ENCODE measurements around the gene CPNE9.

Gene CPNE9

GRCh38 chr3:9675736-9676290, 27.8 kb upstream of the CPNE9 start:
- Histone ChIP-seq H3K27me3 (ENCODE audit: control insufficient read depth, insufficient read depth, low read length) (no peaks in the 10 kb centered on the region), H3K9me3 (ENCODE audit: control insufficient read depth, insufficient read depth, low read length) (no peaks in the 10 kb centered on the region), H3K4me3 (ENCODE audit: low read length) (no peak overlapping the region), H3K36me3 (ENCODE audit: control insufficient read depth, insufficient read depth, low read length) (peaks cover 15% of the 10 kb centered on the region; the same call in 1 of the 2 replicates), H3K4me1 (ENCODE audit: control insufficient read depth, insufficient read depth, low read length) (no peaks in the 10 kb centered on the region), H3K27ac (ENCODE audit: low read length) (no peak overlapping the region)
- no peak for DNase-seq (ENCODE audit: low read depth, low spot score)
- no CpG with 5 or more reads among the region's 5 CpGs for WGBS (ENCODE audit: insufficient coverage, insufficient read length)

GRCh38 chr3:9676785-9677184, 26.8 kb upstream of the CPNE9 start:
- Histone ChIP-seq H3K27me3 (ENCODE audit: control insufficient read depth, insufficient read depth, low read length) (no peaks in the 10 kb centered on the region), H3K9me3 (ENCODE audit: control insufficient read depth, insufficient read depth, low read length) (no peaks in the 10 kb centered on the region), H3K4me3 (ENCODE audit: low read length) (no peak overlapping the region), H3K4me1 (ENCODE audit: control insufficient read depth, insufficient read depth, low read length) (no peaks in the 10 kb centered on the region), H3K27ac (ENCODE audit: low read length) (no peak overlapping the region), H3K36me3 (ENCODE audit: control insufficient read depth, insufficient read depth, low read length) (peaks cover 16% of the 10 kb centered on the region; the same call in 1 of the 2 replicates)
- no CpG with 5 or more reads among the region's 6 CpGs for WGBS (ENCODE audit: insufficient coverage, insufficient read length)
- DNase-seq (ENCODE audit: low read depth, low spot score) = no peak

DNA sequence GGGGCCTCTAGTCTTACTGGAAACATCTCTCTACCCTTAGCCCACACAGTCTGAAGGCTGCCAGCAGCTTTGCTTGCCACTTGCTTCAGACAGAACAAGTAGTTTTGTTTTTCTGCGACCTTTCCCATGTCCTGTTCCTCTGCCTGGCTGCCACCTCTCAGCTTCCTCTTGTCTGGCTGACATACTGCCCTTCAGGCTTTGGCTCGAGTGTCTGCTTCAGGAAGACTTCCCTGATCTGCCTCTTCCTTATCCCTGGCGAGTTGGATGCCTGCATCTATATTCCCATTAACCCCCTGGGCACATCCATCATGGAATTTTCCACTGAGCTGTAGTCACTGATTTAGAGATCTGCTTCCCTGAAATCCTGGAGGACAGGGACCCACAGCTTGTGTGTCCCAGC, 25.1 kb upstream of the CPNE9 start:
- no peaks in the 10 kb centered on the region for H3K9me3 ChIP-seq (ENCODE audit: control insufficient read depth, insufficient read depth, low read length)
- WGBS (ENCODE audit: insufficient coverage, insufficient read length) = no CpG with 5 or more reads among the region's 3 CpGs
- H3K27me3 ChIP-seq (ENCODE audit: control insufficient read depth, insufficient read depth, low read length) = no peaks in the 10 kb centered on the region
- no peak overlapping the region for H3K27ac ChIP-seq (ENCODE audit: low read length)
- peaks cover 12% of the 10 kb centered on the region; the same call in 1 of the 2 replicates for H3K36me3 ChIP-seq (ENCODE audit: control insufficient read depth, insufficient read depth, low read length)
- no peaks in the 10 kb centered on the region for H3K4me1 ChIP-seq (ENCODE audit: control insufficient read depth, insufficient read depth, low read length)
- DNase-seq (ENCODE audit: low read depth, low spot score) = no peak
- no peak overlapping the region for H3K4me3 ChIP-seq (ENCODE audit: low read length)

GRCh38 chr3:9679476-9680080, 24.1 kb upstream of the CPNE9 start:
- no peaks in the 10 kb centered on the region for H3K4me1 ChIP-seq (ENCODE audit: control insufficient read depth, insufficient read depth, low read length)

DNA sequence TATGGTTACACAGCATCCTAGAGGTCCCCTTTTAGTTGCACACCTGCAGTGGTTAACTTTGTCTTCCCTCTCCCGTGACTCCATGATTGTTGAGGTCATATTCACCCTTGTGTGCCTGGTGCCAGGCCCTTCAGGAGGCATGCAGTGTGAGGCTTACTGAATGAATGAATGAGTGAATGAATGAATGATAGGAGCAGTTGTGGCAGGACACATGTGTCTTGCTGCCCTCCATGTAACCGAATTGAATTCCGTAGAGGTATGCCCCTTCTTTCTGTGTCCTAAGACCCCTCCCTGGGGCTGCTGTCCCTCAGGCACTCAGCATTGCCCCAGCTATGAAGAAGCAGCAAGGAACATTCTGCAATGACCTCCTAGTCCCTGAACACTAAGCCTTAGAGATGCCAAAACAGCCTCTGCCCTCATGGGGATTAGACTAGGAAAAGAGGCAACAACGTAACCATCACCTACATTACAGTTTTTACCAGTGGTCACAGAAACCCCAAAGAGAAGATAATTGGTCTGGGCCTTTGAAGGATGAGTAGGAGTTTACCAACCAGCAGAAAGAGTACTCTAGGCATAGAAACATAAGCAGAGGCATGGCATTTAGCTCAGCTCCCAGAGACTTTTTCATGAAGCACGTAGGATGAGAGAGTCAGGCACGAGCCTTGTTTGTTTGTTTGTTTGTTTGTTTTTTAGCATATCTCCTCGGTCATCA, 22.5 kb upstream of the CPNE9 start:
- Histone ChIP-seq H3K27me3 (ENCODE audit: control insufficient read depth, insufficient read depth, low read length) (no peaks in the 10 kb centered on the region), H3K9me3 (ENCODE audit: control insufficient read depth, insufficient read depth, low read length) (no peaks in the 10 kb centered on the region), H3K4me1 (ENCODE audit: control insufficient read depth, insufficient read depth, low read length) (no peaks in the 10 kb centered on the region), H3K27ac (ENCODE audit: low read length) (no peak overlapping the region), H3K4me3 (ENCODE audit: low read length) (no peak overlapping the region), H3K36me3 (ENCODE audit: control insufficient read depth, insufficient read depth, low read length) (peaks cover 33% of the 10 kb centered on the region)
- WGBS (ENCODE audit: insufficient coverage, insufficient read length) = no CpG with 5 or more reads among the region's 7 CpGs
- DNase-seq (ENCODE audit: low read depth, low spot score) = no peak

More at GRCh38 chr3:9679476-9680080, 24.1 kb upstream of the CPNE9 start:
- Histone ChIP-seq H3K4me3 (ENCODE audit: low read length) (no peak overlapping the region), H3K27me3 (ENCODE audit: control insufficient read depth, insufficient read depth, low read length) (no peaks in the 10 kb centered on the region), H3K9me3 (ENCODE audit: control insufficient read depth, insufficient read depth, low read length) (no peaks in the 10 kb centered on the region), H3K27ac (ENCODE audit: low read length) (no peak overlapping the region), H3K36me3 (ENCODE audit: control insufficient read depth, insufficient read depth, low read length) (peaks cover 17% of the 10 kb centered on the region)
- no CpG with 5 or more reads among the region's 6 CpGs for WGBS (ENCODE audit: insufficient coverage, insufficient read length)
- no peak for DNase-seq (ENCODE audit: low read depth, low spot score)

- H3K4me3 ChIP-seq (ENCODE audit: low read length) = no peak overlapping the region
- no peaks in the 10 kb centered on the region for H3K4me1 ChIP-seq (ENCODE audit: control insufficient read depth, insufficient read depth, low read length)
- peaks cover 34% of the 10 kb centered on the region for H3K36me3 ChIP-seq (ENCODE audit: control insufficient read depth, insufficient read depth, low read length)
- no peaks in the 10 kb centered on the region for H3K9me3 ChIP-seq (ENCODE audit: control insufficient read depth, insufficient read depth, low read length)
- WGBS (ENCODE audit: insufficient coverage, insufficient read length) = no CpG with 5 or more reads among the region's 6 CpGs
- no peaks in the 10 kb centered on the region for H3K27me3 ChIP-seq (ENCODE audit: control insufficient read depth, insufficient read depth, low read length)
- H3K27ac ChIP-seq (ENCODE audit: low read length) = no peak overlapping the region
- DNase-seq (ENCODE audit: low read depth, low spot score) = no peak
Observed at GRCh38 chr3:9681723-9682081, 21.9 kb upstream of the CPNE9 start.

DNA sequence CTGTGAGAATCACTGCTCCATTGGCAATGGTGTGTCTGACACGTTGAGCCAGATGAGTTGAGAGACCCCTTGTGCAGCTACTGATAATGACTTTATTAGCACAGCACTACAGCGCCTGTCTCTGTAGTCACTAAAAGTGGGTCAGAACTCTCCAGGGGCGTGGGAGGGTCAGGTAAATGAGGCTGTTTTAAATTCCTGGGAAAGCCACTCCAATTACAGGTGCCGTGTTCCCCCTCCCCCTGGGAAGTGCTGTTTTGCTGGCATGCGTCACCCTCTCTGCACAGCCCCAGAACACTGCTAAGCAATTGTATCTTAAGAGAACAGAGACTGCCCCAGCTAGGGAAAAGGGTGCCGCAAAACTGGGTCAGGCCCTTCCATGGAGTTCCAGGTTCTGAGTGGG, 21.5 kb upstream of the CPNE9 start:
- H3K36me3 ChIP-seq (ENCODE audit: control insufficient read depth, insufficient read depth, low read length) = peaks cover 34% of the 10 kb centered on the region
- no peak overlapping the region for H3K27ac ChIP-seq (ENCODE audit: low read length)
- H3K27me3 ChIP-seq (ENCODE audit: control insufficient read depth, insufficient read depth, low read length) = no peaks in the 10 kb centered on the region
- no peak for DNase-seq (ENCODE audit: low read depth, low spot score)
- no CpG with 5 or more reads among the region's 6 CpGs for WGBS (ENCODE audit: insufficient coverage, insufficient read length)
- H3K4me1 ChIP-seq (ENCODE audit: control insufficient read depth, insufficient read depth, low read length) = no peaks in the 10 kb centered on the region
- no peak overlapping the region for H3K4me3 ChIP-seq (ENCODE audit: low read length)
- H3K9me3 ChIP-seq (ENCODE audit: control insufficient read depth, insufficient read depth, low read length) = no peaks in the 10 kb centered on the region

DNA sequence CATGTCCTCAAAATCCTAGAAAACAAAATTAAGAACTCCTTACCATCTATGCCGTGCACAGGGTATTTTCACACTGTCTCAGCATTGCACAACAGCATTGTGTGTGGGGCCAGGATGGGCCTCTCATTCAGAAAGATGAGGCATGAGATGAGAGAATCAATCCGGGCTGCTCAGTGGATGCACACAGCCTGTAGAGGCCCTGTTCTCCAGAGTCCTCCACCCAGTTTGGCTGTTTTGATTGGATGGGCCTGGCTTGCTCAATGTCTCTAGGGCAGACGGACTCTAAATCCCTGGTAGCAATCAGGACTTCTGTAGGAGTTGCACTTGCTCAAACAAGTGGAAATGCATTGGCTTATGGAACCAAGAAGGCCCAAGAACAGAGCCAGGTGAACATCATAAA, 20.2 kb upstream of the CPNE9 start:
- WGBS (ENCODE audit: insufficient coverage, insufficient read length) = no CpG with 5 or more reads among the region's 3 CpGs
- DNase-seq (ENCODE audit: low read depth, low spot score) = no peak
- H3K36me3 ChIP-seq (ENCODE audit: control insufficient read depth, insufficient read depth, low read length) = peaks cover 37% of the 10 kb centered on the region

DNA sequence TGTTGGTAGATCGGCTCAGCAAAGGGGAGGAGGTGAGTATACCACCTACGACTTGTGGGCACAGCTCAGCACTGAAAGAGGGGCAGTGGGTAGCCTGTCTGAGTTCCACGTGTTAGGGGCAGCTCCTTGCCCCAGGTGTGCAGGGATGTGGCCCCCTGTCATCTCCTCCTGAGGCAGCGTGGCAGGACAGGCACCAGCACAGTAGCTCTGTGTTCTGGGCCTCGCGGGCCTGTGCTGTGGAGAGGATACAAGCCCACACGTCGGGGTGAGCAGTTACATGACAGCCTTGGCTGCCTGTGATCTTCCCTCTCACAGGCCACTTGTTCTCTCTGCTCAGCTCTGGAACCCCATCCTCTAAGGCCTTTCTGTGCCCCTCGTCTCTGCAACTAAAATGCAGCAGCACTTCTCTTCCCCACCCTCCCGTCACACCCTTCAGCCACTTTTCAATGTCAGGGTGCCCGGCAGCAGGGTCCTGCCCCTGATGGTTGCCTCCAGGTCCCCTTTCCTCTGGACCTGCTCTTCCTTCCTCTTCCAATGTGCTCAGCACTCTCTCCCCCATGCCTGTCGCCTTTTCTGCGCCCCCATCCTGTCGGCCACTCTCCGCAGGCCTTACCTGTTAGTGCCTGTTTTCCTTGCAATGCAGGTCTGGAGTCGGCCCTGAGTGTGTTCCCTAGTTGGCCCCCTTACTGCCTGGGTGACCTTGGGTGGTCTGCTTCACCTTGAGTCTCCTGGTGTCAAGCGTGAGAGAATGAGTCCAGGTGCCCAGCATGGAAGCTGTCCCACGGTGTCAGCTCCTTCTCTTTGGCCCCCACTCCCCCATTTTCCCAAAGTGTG, 18.2 kb upstream of the CPNE9 start:
- DNase-seq (ENCODE audit: low read depth, low spot score) = no peak
- WGBS (ENCODE audit: insufficient coverage, insufficient read length) = no CpG with 5 or more reads among the region's 18 CpGs
- Histone ChIP-seq H3K9me3 (ENCODE audit: control insufficient read depth, insufficient read depth, low read length) (no peaks in the 10 kb centered on the region), H3K27me3 (ENCODE audit: control insufficient read depth, insufficient read depth, low read length) (no peaks in the 10 kb centered on the region), H3K4me3 (ENCODE audit: low read length) (no peak overlapping the region), H3K4me1 (ENCODE audit: control insufficient read depth, insufficient read depth, low read length) (no peaks in the 10 kb centered on the region), H3K36me3 (ENCODE audit: control insufficient read depth, insufficient read depth, low read length) (peaks cover 44% of the 10 kb centered on the region), H3K27ac (ENCODE audit: low read length) (no peak overlapping the region)

More for the DNA sequence above, 20.2 kb upstream of the CPNE9 start:
- Histone ChIP-seq H3K27ac (ENCODE audit: low read length) (no peak overlapping the region), H3K9me3 (ENCODE audit: control insufficient read depth, insufficient read depth, low read length) (no peaks in the 10 kb centered on the region), H3K4me1 (ENCODE audit: control insufficient read depth, insufficient read depth, low read length) (no peaks in the 10 kb centered on the region), H3K27me3 (ENCODE audit: control insufficient read depth, insufficient read depth, low read length) (no peaks in the 10 kb centered on the region), H3K4me3 (ENCODE audit: low read length) (no peak overlapping the region)

DNA sequence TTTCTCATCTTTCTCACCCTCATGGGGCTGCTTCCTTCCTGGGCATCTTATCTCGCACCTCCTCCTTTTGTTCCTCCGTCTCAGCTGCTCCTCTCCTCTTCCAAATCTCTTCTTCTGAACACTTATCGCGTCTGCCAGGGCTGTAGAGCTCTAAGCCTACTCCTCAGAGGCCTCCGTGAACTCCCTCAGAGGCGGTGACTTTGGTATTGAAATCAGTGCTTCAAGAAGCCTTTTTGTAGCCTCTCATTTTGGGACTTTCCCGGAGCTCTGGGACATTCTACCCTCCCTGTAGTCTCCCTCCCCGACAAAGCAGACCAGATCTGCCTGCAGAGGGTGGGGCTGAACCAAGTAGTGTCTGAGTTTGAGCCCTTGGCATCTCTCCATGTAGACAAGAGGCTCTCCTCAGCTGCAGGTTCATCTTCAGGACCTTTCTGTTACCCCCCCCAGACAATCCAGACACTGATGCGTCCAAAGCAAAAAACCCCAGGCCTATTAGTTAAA, 17.5 kb upstream of the CPNE9 start:
- DNase-seq (ENCODE audit: low read depth, low spot score) = no peak
- no peaks in the 10 kb centered on the region; the same call in 1 of the 2 replicates for H3K4me1 ChIP-seq (ENCODE audit: control insufficient read depth, insufficient read depth, low read length)
- no peak overlapping the region for H3K4me3 ChIP-seq (ENCODE audit: low read length)
- no peak overlapping the region for H3K27ac ChIP-seq (ENCODE audit: low read length)
- WGBS (ENCODE audit: insufficient coverage, insufficient read length) = no CpG with 5 or more reads among the region's 9 CpGs
- H3K27me3 ChIP-seq (ENCODE audit: control insufficient read depth, insufficient read depth, low read length) = no peaks in the 10 kb centered on the region
- no peaks in the 10 kb centered on the region for H3K9me3 ChIP-seq (ENCODE audit: control insufficient read depth, insufficient read depth, low read length)
- peaks cover 46% of the 10 kb centered on the region for H3K36me3 ChIP-seq (ENCODE audit: control insufficient read depth, insufficient read depth, low read length)
